SKM-1 (cell line): ENCODE measurements around the gene PACS2.
"Not testable (repeated sequence)": the region's sequence is repeated elsewhere in the genome, so short reads cannot be mapped to it uniquely, and the experiment has no call there.

ENCODE experiments used
- DNase-seq: peaks from one replicate; lab custom pipeline; 2025; ENCODE audit not compliant: unreplicated experiment; lab: John Stamatoyannopoulos, UW

Gene PACS2

DNA sequence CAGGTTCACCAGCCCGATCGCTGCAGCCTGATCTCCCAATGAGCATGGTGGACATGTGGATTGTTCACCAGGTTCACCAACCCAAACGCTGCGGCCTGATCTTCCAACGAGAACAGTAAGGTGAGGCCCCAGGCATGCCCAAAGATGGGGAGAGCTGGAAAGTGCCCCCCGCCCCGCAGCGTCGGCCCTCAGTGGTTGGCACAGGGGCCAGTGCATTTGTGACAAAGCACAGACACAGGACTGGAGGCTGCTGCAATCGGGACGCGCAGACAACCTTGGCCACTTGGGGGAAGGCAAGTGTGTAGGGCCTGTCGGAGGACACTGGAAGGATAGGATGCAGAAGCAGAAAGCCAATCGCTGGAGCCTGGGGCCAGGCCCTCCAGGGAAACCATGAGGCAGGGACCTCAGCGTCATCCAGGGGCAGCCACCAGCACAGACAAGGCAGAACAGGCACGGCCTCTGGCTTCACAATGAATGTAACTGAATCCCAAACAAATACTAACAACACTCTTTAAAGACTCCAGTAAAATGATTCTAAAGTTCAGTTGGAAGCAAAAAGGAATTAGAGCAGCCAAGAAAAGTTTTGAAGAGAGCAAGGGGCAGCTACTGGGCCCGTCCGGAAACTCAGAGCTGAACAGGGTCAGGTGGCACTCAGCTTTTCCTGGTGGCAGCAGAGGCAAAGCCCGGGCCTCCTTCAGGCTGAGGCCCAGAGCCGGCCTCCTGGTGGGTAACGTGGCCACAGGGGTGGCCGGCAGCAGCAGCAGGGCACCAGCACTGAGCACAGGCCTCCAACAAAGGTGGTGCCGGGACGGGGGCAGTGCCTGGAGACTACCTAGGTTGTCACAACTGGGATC, 27.1 kb upstream of the PACS2 start:
- DNase-seq: no peak

DNA sequence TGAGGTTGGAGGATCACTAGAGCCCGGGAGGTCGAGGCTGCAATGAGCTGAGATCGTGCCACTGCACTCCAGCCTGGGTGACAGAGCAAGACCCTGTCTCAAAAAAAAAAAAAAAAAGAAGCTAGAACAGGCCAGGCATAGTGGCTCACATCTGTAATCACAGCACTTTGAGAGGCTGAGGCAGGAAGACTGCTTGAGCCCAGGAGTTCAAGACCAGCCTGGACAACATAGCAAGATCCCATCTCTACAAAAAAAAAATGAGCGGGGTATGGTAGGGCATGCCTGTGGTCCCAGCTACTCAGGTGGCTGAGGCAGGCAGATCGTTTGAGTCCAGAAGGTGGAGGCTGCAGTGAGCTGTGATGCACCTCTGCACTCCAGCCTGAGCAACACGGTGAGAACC, 25.6 kb upstream of the PACS2 start:
- not testable (repeated sequence) for DNase-seq

DNA sequence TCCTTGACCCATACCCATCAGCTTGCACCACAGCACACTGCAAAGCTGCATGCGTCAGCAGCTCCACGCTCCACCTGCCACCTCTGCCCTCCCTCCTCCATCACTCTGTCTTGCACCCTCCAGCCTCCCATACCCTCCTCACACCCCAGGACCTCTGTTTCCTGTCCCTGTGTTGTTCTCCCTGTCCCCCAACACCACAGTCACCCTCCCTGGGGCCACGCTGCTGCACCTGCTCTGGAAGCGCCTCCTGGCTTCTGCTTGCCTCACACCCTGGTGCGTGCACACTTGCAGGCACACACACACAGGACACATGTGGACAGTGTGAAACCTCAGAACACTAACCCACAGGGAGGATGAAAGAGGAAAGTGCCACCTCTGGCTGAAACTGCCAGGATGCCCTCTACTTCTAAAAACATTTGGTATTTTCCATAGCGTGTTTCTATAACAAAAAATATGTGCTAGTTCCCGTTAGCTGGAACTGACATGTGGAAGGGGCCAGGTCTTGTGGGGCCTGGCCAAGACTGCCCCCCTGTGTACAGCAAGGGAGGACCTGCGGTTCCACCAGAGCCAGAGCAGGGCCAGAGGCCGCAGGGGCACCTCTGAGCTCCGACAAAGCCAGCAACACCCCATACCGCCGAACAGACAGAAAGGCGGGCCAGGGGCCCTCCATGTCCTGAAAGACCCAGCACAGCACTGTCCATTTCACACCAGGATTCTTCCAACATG, 23.8 kb upstream of the PACS2 start:
- no peak for DNase-seq

DNA sequence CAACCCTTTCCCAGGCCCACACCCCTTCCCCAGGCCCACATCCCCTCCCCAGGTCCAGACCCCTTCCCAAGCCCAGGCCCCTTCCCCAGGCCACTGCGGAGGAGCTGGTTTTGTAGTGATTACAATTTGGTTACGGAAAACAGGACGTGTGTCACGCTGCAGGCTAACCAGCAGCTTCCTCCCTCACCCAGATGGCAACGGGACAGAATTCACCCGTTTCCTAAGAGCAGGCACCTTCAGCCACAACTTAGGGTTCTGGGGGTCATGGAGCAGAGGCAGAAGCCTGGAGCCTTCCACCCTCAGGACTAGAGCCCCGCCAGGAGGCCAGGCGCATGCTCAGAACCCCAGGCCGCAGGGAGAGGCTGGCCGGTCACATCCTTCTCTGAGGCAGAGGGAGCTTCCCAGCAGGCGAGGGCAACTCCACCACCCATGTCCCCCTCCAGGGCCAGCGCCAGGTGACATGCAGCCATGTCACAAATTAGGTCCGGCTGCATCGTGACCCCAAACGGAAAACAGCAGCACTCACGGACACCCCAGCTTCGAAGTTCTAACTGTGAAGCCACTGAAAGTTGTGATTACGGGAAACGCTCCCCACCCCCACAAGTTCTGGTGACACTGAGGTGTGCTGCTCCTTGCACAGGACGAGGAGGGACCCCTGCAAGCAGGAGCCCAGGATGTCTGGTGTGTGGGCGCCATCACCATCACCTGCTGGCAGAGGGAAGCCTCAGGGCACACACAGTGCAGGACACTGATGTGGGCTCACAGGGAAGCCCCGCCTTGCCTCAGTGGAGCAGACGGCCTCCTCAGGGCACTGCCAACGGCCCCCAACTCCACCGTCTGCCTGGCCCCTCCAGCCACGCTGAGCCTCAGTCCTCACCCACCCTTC, 21.5 kb upstream of the PACS2 start:
- no peak for DNase-seq

DNA sequence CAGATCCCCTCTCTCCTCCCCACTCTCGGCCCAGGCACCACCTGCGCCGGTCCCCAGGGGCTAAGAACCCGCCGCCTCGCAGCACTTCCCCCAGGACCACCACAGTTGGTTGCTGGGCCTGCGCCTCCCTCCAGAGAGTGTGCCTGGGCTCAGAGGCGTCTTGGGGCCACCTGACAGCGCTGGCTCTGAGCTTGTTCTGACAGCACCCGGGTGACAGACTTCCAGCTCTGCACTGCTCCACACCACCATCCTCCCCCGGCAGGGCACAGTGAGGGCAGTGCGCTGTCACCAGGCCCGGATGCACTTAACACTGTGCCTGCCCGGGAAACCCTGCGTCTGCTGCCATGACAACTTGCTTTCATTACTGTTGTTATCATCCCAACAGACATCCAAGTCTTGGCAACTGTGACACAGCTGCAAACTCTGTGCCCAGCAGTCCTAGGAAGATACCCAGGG, 20.4 kb upstream of the PACS2 start:
- DNase-seq: no peak

DNA sequence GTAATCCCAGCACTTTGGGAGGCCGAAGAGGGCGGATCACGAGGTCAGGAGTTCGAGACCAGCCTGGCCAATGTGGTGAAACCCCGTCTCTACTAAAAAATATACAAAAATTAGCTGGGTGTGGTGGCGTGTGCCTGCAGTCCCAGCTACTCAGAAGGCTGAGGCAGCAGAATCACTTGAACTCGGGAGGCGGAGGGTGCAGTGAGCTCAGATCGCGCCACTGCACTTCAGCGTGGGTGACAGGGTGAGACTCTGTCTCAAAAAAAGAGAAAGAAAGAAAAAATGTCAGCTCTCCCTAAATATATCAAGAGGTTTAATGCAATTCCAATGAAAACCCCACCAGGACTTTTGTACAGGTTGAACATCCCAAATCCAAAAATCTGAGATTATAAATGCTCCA, 17.2 kb upstream of the PACS2 start:
- not testable (repeated sequence) for DNase-seq

DNA sequence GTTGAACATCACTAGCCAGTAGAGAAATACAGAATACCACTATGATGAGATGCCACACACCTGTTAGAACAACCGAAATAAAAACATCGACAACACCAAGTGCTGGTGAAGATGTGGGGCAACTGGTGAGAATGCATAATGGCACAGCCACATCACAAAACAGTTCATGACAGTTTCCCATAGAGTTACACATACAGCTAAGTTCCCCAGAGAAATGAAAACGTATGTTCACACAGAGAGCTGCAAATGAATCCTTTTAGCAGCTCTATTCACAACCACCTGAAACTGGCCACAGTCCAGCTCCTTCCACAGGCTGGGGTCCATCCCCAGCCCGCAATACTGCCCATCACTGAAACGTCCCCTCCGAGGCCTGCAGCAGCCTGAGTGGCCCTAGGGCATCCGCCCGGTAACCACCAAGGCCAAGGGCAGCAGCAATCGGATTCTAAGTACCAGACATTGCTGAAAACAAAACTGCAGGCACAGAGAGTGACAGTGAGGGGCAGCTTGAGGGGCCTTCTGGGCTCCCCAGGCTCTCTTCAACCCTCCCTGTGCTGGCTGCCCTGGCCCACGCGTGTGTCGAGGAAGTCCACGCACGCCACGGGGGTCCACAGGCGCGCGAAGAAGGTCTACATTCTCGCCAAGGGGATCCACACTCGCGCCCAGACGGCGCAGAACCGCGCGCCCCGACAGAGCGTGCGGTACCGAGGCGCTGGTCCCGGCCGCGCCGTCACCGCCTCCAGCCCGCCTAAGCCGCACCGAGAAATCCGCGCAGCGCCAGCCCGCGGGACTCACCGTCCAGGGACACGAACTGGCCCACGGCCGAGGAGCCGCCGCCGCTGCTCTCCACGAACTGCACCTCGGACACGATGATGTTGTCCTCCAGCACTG, 14.7 kb upstream of the PACS2 start:
- no peak for DNase-seq

DNA sequence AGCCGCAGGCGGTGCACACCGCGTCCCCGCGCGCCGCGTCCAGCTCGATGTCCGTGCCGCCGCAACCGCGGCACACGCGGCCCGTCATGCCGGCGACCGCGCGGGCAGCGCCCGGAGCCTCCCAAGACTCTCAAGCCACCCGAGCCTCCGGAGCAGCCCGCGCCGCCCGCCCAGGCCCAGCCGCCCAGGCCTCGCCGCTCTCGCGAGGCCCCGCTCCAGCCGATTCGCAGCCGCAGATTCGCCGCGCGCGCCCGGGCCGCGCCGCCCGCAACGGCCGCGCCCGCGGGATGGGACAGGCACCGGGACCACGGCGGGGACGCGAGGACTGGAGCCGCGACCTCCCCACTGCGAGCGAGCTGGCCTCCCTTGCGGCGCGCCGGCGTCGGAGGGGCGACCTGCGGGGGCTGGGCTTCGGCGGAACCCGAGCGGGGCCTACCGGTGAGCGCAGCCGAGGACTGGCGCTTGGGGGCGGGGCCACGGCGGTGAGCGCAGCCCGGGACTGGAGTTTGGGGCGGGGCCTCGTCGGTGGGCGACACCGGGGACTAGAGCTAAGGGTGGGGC, 13.9 kb upstream of the PACS2 start, which contains the start of gene BRF1:
Gene BRF1 (minus strand): TSS at position 460 of the 561 bp plus-strand sequence. CDS start 372 bp downstream, at position 88.
- DNase-seq: peak; percentile 62

DNA sequence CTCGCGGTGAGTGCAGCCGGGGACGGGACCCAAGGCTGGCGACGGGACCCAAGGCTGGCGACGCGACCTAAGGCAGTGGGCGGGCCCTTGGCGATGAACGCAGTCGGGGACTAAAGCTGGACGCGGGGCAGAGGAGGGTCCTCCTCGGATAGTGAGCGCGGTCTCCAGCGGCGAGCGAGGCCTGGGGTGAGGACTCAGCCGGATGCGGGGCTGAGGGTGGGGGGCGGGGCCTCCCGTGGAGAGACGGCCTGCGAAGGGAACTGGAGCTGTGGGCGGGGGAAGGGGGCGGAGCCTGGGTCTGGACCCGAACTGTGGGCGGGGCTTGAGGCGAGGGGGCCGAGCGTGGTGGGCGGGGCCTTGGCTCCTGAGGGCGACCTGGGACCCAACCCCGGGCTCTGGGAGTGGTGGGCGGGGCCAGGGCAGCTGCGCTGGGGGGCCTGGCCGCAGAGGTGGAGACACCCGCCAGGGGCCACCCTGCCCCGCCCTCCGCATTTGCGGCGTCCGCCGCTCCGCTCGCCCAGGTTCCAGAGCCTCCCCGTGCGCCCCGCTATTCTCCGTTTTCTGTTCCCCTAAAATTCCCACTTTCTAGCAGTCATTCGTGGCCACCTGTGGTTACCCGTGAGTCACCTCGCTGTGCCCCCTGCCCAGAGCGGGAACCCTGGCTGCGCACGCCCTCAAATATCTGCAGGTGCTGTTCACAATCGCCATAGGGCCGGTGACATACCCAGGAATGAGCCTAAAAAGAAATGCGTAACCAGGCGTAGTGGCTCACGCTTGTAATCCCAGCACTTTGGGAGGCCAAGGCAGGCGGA, 13.2 kb upstream of the PACS2 start:
- DNase-seq: peak; percentile 69

DNA sequence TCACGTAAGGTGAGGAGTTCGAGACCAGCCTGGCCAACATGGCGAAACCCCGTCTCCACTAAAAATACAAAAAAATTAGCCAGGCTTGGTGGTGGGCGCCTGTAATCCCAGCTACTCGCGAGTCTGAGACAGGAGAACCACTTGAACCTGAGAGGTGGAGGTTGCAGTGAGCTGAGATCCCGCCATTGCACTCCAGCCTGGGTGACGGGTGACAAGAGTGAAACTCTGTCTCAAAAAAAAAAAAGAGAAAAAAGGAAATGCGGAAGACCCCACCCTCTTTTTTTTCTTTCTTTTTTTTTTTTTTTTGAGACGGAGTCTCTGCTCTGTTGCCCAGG, 12.7 kb upstream of the PACS2 start:
- not testable (repeated sequence) for DNase-seq

DNA sequence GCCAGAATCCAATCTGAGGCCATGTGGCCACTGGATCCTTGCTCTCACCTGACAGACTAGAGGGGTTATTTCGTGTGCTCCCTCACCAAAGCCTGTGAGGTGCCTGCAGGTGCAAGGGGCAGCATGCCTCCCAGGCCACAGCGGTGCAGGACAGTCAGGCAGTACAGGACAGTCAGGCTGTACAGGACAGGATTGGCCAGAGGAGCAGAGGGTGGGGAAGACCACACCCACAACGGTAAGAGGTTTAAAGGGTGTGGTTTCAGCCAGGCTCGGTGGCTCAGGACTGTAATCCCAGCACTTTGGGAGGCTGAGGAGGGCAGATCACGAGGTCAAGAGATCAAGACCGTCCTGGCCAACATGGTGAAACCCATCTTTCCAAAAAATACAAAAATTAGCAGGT, 10.6 kb upstream of the PACS2 start:
- DNase-seq: no peak

DNA sequence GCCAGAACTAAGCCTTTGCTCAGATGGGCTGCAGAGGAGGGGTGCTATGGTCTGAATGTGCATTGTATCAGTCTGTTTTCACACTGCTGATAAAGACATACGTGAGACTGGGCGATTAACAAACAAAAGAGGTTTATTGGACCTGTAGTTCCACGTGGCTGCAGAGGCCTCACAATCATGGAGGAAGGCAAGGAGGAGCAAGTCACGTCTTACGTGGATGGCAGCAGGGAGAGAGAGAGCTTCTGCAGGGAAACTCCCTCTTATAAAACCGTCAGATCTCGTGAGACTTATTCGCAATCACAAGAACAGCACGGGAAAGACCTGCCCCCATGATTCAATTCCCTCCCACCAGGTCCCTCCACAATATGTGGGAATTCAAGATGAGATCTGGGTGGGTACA, 10.0 kb upstream of the PACS2 start:
- no peak for DNase-seq

DNA sequence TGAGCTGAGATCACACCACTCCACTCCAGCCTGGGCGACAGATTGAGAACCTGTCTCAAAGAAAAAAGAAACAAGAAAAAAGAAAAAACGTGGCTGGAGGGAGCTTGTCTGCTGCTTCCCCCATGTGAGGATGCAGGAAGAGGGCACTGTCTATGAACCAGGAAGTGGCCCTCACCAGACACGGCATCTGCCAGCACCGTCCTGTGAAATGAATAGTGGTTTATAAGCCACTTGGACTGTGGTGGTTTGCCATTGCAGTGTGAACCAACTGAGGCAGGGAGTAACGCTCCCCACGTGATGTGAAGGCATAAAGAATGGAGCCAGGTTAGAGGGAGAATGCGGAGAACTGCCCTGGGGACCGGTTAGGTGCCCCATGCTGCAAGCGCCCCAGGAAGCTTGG, 9.2 kb upstream of the PACS2 start:
- DNase-seq: no peak

DNA sequence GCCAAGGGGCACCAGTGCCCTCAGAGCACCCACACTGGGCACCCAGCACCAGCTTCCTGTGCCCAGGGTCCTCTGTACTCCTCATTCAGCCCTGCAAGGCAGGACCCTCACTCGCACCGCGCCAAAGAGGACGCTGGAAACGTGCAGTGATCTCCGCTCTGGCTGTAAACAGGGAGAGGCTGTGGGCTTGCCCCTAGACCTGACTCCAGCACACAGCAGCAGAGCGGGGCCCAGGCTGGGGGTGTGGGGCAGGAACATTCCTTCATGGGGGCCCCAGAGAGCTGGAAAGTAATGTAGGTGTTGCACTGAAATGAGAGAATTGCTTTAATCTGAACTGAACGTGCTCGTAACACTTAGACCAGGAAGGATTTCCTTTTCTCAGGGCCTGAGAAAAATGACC, 8.8 kb upstream of the PACS2 start:
- DNase-seq: no peak

DNA sequence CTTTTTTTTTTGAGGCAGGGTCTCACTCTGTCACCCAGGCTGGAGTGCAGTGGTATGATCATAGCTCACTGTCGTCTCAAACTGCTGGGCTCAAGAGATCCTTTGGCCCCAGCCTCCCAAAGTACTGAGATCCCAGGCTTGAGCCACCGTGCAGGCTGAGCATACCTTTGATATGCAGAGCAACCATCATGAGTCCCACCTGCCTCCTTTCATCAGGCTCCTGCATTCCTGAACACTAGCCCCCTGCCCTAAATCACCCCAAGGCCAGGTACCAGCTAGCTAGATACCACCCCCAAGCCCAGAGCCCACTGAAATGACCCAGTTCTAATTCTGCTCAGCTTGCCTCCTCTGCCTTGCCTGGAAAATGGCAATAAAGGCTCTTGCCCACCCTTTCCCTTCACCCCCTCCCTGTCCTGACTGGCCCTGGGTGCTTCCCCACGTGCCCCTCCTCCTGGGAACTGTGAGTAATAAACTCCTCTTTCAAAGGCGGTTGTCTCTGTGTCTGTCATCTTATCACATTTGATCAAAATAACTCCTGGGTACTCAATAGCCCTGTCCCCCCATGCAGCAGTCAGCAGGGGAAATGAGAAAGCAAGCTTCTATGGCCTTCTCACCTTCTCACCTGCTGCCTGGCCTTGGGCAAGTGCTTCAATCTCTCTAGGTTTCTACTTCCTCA, 7.4 kb upstream of the PACS2 start:
- no peak for DNase-seq

DNA sequence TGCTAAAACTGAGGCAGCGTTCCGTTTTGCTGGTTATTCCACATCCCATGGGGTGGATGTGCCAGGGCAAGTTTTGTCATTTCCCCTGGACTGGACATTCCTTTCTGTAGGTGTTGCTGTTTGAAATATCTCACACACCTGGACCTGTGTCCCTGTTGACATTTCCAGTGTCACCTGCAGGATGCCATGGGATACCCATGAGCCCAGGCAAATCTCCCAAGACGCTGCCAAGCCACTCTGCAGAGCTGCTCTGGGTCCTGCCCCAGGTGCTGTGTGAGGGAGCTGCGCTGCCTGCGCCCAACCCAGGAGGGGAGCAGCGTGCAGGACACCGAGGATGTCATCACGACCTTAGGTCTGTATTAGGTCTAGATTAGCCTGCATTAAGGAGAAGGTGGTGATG, 5.2 kb upstream of the PACS2 start:
- no peak for DNase-seq

DNA sequence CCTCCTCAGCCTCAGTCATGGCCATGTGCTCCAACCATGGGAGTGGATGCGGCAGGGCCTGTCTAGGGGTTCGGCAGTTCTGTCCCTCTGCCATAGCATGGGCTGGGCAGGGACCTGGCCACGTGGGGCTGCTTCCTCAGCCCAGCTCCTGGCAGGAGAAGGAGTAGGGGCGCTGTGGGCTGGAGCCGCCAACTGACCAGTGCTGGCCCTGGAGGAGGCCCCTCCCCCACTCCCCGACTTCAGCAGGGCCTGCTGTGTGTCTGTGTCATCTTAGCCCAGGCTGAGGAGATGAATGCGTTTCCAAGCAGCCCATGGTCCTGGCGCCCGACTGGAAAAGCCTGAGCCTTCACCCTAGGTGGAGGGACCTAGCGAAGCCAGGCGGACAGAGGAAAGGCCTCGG, 2.7 kb upstream of the PACS2 start:
- no peak for DNase-seq

DNA sequence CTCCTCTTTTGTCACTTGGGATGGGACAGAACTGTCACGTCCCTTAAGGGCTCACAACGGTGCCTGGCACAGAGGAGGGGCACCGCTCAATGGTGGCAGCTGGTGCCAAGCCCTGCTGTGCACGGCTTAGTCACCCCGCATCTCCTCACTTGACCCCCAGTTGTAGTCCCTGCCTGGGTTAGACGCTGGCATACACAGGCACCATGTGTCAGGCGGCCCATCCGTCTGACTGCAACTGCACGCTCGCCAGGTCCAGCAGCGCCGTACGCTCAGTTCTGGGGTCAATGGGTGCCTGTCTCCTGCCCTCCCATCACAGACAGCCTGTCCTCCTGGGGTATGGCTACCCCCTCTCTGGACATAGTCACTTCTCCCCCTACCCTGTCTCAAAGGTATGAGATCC, 1.6 kb upstream of the PACS2 start:
- no peak for DNase-seq
